GM18867 (cell line): ENCODE results near the gene RRAS2.
"Not testable (repeated sequence)": the region's sequence is repeated elsewhere in the genome, so short reads cannot be mapped to it uniquely, and the experiment has no call there.

Experiments used
- ATAC-seq: cut with Tn5 transposase; IDR thresholded peaks from one replicate; pipeline ENCODE4 v1.9.1; 2021; ENCODE audit warnings: mild to moderate bottlenecking, moderate library complexity; ENCODE audit not compliant: unreplicated experiment

Gene RRAS2

GRCh38 chr11:14308897-14309387 lies 50.0 kb downstream of the RRAS2 start:
- peak; percentile 65 for ATAC-seq

DNA sequence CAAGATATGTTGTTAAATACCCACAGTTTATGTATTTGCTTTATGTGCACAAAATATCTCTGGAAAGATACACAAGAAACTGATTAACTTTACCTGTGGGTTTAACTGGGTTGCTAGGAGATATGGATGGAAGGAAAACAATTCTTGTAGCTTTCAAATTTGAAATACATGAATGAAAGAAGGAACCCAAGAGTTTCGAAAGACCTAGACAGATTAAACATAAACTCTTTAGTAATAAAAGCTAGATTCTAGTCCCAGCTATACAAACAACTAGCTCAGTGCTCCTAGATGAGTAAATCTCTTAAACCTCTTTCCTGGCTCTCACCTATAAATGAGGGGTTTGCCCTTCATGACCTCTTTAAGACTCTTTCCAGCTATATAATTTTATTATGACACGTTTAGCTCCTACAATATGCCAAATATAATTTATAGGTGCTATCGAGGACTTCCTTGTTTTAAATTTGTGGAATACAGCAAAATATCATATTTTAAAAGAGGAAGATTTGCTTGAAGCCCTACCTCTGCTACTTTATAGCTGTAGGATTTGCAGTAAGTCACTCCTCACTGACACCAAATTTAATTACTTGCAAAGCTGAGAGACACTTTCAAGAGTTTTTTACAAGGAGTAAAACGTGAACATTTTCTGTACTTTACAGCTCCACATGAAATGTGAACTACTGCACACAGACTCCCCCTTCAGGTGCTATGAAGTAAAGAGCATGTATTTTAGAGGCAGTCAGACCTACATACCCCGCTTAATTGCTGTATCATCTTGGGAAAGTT lies 50.7 kb downstream of the RRAS2 start:
- ATAC-seq: peak; percentile 51

GRCh38 chr11:14306481-14306880 lies 52.5 kb downstream of the RRAS2 start:
- no peak for ATAC-seq

DNA sequence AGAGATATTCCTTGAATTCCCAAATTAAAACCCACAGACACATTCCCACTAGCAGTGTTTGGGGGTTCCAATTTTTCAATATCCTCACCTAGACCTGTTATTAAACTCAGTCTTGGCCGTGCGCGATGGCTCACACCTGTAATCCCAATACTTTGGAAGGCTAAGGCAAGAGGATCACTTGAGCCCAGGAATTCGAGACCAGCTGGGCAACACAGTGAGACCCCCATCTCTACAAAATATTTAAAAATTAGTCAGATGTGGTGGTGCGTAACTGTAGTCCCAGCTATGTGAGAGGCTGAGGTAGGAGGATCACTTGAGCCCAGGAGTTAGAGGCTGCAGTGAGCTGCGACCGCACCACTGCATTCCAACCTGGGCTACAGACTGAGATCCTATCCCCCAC lies 53.3 kb downstream of the RRAS2 start:
- ATAC-seq: no peak

DNA sequence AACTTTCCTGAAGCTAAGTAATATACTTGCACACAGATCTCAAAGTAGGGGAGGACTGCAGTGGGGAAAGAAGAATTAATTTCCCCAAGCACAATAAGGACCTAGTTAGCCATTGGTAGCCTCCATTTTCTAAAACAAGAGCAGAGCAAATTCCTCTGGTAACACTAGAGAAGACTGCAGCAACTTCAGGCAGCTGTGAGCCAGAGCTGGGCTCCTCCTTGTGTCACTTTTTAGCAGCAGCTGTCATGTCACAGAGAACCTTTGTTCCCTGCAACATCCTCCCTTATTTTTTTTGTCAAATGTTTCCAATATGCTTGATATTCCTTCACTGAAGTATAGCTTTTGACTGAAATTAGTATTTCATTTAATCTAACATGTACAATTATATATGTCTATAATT lies 54.4 kb downstream of the RRAS2 start:
- no peak for ATAC-seq

GRCh38 chr11:14300661-14301304 lies 58.2 kb downstream of the RRAS2 start:
- ATAC-seq: peak; percentile 89

DNA sequence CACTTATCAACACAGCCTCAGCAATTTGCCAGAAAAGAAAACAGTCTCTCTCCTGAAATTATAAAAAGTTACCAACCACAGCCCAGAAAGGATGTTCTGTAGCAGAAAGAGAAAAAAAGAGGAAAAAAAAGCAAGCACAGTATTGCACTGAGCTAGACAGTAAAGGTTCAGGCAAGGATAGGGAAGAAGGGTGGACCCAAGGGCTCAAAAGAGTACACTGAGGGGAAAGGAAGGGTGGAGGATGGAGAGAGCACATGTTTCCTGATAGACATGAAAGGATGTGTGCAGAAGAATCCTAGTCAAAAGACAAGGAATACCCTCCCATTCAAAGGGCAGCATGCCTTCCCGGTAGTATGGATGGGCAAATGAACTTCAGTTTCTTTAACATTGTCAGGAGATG lies 59.1 kb downstream of the RRAS2 start:
- no peak for ATAC-seq

DNA sequence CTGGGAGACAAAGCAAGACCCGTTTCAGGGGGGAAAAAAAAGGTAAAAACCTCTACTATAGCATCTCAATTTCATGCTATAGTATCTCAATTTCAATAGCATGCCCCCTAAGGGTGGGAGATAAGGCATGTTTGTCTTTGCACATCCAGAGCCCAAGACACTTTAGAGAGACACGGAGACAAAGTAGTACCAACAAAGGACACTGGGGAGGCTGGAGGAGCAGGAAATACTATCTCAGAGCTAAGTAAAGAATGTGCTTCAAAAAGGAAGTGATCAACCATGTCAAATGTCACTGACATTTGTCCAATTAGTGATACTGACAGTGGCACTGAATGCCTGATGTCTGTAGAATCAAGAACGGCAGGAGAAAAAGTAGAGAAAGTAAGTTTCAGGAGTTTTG lies 68.6 kb downstream of the RRAS2 start:
- no peak for ATAC-seq

DNA sequence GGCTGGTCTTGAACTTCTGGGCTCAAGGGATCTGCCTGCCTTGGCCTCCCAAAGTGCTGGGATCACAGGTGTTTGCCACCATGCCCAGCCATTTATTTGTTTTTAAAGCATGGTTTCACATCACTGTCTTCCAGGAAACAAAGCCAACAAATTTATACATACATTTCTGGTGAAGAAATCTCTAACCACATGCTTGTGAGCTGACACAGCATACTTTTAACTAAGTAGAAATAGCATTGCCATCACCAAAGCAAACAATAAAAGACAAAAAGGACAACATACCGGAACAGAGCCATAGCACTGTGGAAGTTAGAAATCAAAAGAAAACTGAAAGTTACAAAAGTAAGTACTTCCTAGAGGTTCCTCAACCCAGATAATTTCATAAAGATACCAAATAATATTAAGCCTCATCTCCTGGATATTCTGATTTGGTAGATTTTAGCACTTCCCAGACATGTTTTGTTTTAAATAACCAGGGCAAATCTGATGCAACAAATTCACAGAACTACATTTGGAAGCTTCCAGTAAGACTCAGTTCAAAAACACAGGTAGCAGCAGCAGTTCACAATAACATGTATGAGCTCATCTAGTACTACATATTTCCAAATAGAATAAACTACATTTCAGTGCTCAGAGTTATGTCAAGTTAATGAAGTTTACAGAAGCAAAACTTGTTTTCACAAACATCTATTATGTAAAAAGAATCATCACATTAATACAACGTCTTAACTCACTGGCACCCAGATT lies 70.6 kb downstream of the RRAS2 start:
- no peak for ATAC-seq

DNA sequence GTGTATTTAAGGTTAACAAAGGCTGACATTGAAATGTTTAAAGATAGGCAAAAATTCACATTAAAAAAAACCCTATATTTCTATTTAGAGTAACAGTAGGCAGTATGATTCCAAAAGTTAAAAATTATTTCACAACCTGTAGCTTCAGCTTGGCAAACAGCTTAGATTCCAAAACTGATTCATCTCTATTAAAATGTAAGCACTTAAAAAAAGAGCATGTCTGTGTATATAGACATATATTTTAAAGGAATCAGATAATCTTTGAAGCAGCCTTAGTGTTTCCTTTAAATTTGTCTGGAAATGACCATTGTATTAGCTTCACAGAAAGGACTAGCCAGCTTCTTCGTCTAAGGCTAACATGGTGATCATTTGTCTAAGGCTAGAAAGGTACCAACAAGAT lies 80.1 kb downstream of the RRAS2 start:
- not testable (repeated sequence) for ATAC-seq

DNA sequence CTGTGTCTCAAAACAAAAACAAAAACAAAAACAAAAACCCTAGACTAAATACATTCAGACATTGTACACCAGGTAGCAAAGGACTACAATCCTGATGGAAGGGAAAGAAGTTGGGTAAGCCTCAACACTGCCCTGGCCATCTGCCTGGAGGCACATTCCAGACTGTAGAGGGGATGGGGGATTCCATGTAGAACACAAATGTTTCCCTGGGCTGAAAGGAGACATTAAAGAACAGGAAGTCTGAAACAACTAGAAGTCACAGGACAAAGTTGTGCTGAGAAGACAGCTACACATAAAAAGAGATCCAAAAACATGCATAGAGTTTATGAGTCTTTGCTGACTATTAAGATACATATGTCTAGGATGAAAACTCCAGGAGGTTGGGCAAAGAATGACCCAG lies 83.9 kb downstream of the RRAS2 start:
- ATAC-seq: no peak

GRCh38 chr11:14273895-14274294 lies 85.1 kb downstream of the RRAS2 start:
- ATAC-seq: no peak

DNA sequence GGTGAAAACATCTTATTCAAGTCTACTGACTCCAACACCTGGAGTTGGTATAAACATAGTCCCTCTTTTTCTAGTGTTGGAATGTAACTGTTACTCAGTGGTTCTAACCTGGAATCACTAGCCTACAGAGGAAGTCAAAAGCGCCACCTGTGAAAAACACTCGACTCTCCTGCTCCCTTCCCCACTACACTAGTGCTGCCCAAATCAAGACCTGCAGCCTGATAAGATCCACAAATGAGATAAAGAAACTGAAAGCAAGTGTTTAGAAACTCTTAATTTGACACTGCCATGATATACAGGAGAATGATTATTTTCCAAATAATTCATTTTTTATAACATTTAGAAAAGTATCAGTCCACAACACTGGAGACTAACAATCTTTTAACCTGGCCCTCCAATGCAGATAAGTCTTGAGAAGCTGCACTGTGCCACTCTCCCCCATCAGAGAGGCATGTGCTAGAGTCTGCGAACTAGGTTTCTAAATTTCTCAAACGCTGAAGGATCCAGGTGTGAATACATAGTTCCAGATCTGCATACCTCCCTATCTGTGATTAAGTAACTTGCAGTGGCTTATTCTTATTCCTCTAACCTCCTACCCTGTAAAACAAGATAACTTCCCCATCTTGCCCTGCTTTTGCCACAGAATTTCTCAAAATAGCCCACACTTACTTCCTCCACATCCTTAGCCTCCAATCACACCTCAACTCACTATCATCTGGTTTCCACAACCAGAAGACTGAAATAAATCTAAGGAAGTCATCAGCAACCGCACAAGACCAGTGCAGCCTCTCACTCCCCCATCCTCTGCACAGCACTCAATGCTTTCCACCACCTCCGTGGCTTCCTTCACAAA lies 88.1 kb downstream of the RRAS2 start:
- peak; percentile 58 for ATAC-seq

DNA sequence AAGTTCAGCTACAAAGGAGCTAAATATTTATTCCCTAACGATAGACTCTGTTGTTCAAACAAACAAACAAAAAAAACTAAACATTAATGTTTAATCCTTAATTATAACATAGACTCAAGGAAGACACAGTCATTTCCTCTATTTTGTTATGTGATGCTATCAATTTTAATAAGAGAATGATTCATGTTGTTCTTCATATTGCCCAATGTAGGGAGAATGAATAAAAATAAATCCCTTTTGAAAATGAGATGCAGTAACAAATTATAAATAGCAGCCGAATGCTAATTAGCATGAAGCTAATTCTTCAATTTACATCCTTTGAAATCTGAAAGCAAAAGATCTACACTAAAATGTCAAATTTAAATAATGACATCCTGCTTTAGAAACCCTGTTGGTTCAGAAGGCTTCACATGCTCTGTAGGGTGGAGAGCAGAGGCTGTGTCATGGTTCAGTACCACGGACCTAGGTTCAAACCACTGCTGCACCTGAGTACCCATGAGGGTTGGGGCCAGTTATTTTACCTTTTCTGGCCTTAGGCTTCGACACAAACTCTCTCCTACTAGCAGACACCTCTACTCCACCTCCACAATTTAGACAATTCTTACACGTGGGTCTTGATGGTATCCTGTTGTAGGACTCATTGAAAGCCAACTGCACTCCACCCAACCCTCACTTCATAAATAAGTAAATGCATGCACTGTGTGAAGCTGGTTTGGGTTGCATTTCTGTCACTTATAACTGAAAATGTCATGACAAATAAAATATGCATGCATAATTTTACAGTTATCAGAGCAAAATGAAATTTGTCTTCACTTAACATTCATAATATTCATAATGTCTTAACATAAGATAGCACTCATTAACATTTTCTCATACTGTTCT lies 89.0 kb downstream of the RRAS2 start:
- ATAC-seq: peak; percentile 71

GRCh38 chr11:14267861-14268635 lies 90.9 kb downstream of the RRAS2 start:
- no peak for ATAC-seq

- no peak for ATAC-seq
Observed at GRCh38 chr11:14266622-14267021, 92.4 kb downstream of the RRAS2 start.

GRCh38 chr11:14264966-14265365 lies 94.0 kb downstream of the RRAS2 start:
- no peak for ATAC-seq

DNA sequence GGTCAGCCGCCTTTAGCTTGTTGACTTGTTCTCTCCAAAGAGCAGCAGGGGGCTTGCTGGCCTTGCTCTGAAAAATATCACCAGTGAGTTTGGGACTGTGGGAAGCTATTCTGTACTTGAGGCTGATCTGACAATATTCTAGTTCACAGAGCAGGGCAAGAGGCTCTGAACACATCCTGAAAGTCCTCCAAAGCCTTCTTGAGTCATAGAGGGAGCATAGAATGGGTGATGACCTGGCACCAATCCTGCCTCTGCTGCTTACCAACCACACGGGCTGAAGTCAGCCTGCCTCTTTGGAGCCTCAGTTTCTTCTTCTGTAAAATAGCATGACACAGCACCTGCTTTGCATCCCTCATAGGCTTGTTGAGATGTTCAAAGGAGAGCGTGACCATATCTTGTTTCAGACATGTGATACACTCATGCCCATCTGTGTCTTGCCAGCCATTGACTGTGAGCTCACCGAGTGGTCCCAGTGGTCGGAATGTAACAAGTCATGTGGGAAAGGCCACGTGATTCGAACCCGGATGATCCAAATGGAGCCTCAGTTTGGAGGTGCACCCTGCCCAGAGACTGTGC lies 96.6 kb downstream of the RRAS2 start:
- no peak for ATAC-seq

DNA sequence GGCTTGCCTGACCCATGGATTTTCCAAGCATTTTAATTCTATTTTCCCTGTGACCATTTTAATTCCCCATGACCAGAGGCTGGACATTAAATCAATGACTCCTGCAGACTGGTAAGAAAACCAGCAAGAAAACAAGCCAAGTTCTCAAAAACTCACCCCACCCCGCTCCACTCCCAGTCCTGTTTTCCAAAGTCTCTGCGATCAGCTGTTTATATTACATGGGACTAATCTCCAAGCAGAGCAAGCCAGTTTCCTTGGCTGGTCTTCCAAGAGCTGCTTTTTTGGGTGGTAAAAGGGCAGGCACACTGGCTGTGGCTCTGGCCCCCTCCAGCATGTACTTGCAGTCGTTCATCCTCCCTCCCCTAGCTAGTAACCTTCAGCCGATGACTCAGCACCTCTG lies 97.9 kb downstream of the RRAS2 start:
- ATAC-seq: no peak
